HG03045 (cell line): ENCODE results near the gene MT1M.
"Not testable (repeated sequence)": the region's sequence is repeated elsewhere in the genome, so short reads cannot be mapped to it uniquely, and the experiment has no call there.

Experiments
- ATAC-seq: cut with Tn5 transposase; IDR thresholded peaks from one replicate; pipeline ENCODE4 v1.9.1; 2021; ENCODE audit warnings: mild to moderate bottlenecking, moderate library complexity; ENCODE audit not compliant: unreplicated experiment

The MT1M gene

GRCh38 chr16:56608043-56608875 lies 24.2 kb upstream of the MT1M start, which contains the start of gene MT2A:
Gene MT2A (plus strand): TSS chr16:56608584. CDS start chr16:56608656, 72 bp downstream.
- peak; percentile 89 for ATAC-seq

- ATAC-seq = no peak
Measured at GRCh38 chr16:56608876-56609462, 23.5 kb upstream of the MT1M start.

- peak; percentile 31 for ATAC-seq
Measured at GRCh38 chr16:56609463-56609921, 23.0 kb upstream of the MT1M start.

GRCh38 chr16:56610017-56610608 lies 22.3 kb upstream of the MT1M start:
- ATAC-seq = no peak

- ATAC-seq = no peak
Measured at GRCh38 chr16:56610609-56611111, 21.8 kb upstream of the MT1M start.

GRCh38 chr16:56611281-56611833 lies 21.1 kb upstream of the MT1M start:
- ATAC-seq = no peak

- ATAC-seq = no peak
Measured at GRCh38 chr16:56613706-56614105, 18.8 kb upstream of the MT1M start.

GRCh38 chr16:56614549-56614991 lies 17.9 kb upstream of the MT1M start:
- ATAC-seq = no peak

GRCh38 chr16:56615353-56615752 lies 17.1 kb upstream of the MT1M start:
- no peak for ATAC-seq

GRCh38 chr16:56616608-56617211 lies 15.7 kb upstream of the MT1M start:
- ATAC-seq = no peak

- ATAC-seq = no peak
Measured at GRCh38 chr16:56617212-56618085, 15.0 kb upstream of the MT1M start.

- ATAC-seq = no peak
Measured at GRCh38 chr16:56618138-56618537, 14.3 kb upstream of the MT1M start.

GRCh38 chr16:56620339-56620897 lies 12.0 kb upstream of the MT1M start:
- no peak for ATAC-seq

GRCh38 chr16:56621665-56622445 lies 10.6 kb upstream of the MT1M start:
- not testable (repeated sequence) for ATAC-seq

GRCh38 chr16:56623184-56623583 lies 9.3 kb upstream of the MT1M start:
- not testable (repeated sequence) for ATAC-seq

GRCh38 chr16:56623637-56624036 lies 8.8 kb upstream of the MT1M start:
- no peak for ATAC-seq

GRCh38 chr16:56625140-56625942 lies 7.1 kb upstream of the MT1M start, which contains the start of gene MT1E:
Gene MT1E (plus strand): TSS chr16:56625781. CDS start chr16:56625852, 71 bp downstream.
- peak; percentile 47 for ATAC-seq
